ENCODE data around the gene LIMK2. TPM values are rescaled to one million over a fixed set of nuclear protein-coding genes. Genes with fewer than 3 reads are reported as not detected.
"Not testable (repeated sequence)": the region's sequence is repeated elsewhere in the genome, so short reads cannot be mapped to it uniquely, and the experiment has no call there.

The LIMK2 gene
- total RNA-seq, 3 donors from 2014 or later = 6.9 to 146 (median 135) TPM

DNA sequence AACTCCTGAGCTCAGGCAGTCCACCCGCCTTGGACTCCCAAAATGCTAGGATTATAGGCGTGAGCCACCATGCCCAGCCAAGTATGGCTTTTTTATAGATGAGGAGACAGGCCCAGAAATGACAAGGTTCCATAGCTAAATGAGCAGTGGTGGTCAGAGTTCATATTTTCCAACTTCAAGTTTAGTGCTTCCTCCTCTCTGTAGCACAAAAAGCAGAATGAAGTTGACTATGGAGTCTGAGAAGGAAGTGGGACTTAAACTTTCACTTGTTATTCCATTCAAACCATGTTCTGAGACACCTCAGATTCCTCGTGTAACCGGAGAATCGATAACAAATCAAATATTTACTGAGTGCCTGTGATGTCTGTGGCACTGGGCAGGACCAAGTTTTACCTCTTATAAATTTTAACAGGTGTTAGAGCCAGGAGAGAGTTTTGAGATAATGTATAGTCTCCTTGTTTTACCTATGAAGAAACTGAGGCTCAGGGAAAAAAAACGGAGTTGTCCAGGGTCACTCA, 3.0 kb downstream of the LIMK2 start:
- DNase-seq (ENCODE audit: low spot score in 2 of 2) = no peak
- intact Hi-C loops (cut with DNase I; ENCODE audit: low total_unique reads) = loop anchor here (10.0 kb wide), 1 partner anchor 60 kb away; no protein-coding TSS in a partner anchor
- no peaks in the 10 kb centered on the region for H3K27me3 ChIP-seq
- H3K4me3 ChIP-seq = no peak overlapping the region
- H3K27ac ChIP-seq = peak overlapping the region in 1 of 2 donors; percentile 17
- no peaks in the 10 kb centered on the region for H3K36me3 ChIP-seq
- H3K4me1 ChIP-seq = peaks cover 7 to 9% of the 10 kb centered on the region in 2 donors
- no peaks in the 10 kb centered on the region for H3K9me3 ChIP-seq
- no peak for TF ChIP-seq POLR2AphosphoS5 (IDR thresholded peaks at IDR 0.05)

DNA sequence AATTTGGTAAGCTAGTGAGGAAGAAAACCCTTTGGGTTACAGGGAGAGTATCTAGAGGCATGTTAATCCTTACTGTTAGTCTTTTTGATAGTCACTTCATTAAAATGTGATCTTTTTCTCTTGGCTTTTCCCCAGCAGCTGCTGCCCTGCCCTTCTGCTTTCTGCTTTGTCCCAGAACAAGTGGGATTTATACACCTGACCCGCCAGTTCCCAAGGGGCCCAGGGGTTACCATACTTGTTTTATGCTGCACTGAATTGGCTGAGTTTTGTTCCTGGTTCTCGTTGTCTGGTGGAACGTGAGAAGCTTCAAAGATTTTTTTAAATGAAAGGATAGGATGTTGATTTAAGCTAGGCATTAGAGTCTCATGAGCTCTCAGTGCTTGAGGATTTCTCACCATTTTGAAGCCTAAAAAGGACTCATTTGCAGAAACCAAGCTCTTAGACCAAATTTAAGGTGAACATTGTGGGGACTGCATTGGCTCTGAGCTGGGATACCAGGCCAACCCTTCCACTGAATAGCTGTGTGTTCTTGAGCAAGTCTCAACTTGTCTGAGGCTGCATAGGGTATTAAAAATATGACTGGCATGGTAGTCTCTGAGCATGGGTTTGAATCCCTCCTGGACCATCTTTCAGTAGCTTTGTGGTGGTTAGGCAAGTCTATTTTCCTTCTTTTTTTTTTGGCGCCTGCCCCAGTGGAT, 6.6 kb downstream of the LIMK2 start:
- Histone ChIP-seq H3K27ac (peak overlapping the region; percentile 80 to 82), H3K4me1 (peaks cover 0 to 7% of the 10 kb centered on the region in 2 donors)

DNA sequence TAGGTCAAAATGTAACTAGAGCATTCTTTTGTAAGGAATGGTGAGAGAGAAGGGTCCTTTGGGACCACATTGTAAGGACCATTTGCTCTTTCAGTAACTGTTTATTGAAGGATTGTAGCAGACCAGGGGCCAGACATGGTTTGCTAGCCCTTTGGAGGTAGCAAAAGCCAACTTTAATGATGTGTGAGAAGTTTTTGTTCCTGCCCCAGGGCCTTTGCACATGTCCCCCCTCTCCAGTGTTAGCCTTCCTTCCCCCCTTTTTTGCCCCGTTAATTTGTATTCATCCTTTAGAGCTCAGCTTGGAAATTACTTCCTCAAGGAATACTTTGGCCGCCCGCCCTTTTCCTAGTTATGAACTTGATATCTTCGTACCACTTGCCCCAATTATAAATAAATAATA, 9.0 kb downstream of the LIMK2 start:
- peak overlapping the region in 1 of 2 donors; percentile 2 for H3K27ac ChIP-seq
- TF ChIP-seq POLR2A (IDR thresholded peaks at IDR 0.05) = no peak
- TF ChIP-seq, protein P1, sequence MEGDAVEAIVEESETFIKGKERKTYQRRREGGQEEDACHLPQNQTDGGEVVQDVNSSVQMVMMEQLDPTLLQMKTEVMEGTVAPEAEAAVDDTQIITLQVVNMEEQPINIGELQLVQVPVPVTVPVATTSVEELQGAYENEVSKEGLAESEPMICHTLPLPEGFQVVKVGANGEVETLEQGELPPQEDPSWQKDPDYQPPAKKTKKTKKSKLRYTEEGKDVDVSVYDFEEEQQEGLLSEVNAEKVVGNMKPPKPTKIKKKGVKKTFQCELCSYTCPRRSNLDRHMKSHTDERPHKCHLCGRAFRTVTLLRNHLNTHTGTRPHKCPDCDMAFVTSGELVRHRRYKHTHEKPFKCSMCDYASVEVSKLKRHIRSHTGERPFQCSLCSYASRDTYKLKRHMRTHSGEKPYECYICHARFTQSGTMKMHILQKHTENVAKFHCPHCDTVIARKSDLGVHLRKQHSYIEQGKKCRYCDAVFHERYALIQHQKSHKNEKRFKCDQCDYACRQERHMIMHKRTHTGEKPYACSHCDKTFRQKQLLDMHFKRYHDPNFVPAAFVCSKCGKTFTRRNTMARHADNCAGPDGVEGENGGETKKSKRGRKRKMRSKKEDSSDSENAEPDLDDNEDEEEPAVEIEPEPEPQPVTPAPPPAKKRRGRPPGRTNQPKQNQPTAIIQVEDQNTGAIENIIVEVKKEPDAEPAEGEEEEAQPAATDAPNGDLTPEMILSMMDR (IDR thresholded peaks at IDR 0.05) = no peak
- no peak for TF ChIP-seq POLR2AphosphoS5 (IDR thresholded peaks at IDR 0.05)
- no peak for DNase-seq (ENCODE audit: low spot score in 2 of 2)
- H3K27me3 ChIP-seq = no peaks in the 10 kb centered on the region
- intact Hi-C loops (cut with DNase I; ENCODE audit: low total_unique reads) = no loop called here
- peaks cover 0 to 14% of the 10 kb centered on the region in 2 donors for H3K4me1 ChIP-seq
- no peaks in the 10 kb centered on the region for H3K36me3 ChIP-seq
- H3K4me3 ChIP-seq = no peak overlapping the region
- no peaks in the 10 kb centered on the region for H3K9me3 ChIP-seq

More for the DNA sequence above, 6.6 kb downstream of the LIMK2 start:
- Histone ChIP-seq H3K27me3 (no peaks in the 10 kb centered on the region), H3K4me3 (no peak overlapping the region), H3K9me3 (no peaks in the 10 kb centered on the region), H3K36me3 (no peaks in the 10 kb centered on the region)
- intact Hi-C loops (cut with DNase I; ENCODE audit: low total_unique reads) = loop anchor here (10.0 kb wide), 1 partner anchor 56 kb away; no protein-coding TSS in a partner anchor
- DNase-seq (ENCODE audit: low spot score in 2 of 2) = no peak
- TF ChIP-seq POLR2AphosphoS5 (IDR thresholded peaks at IDR 0.05) (no peak), POLR2A (IDR thresholded peaks at IDR 0.05) (no peak)
- TF ChIP-seq, protein P1 (IDR thresholded peaks at IDR 0.05) = no peak

DNA sequence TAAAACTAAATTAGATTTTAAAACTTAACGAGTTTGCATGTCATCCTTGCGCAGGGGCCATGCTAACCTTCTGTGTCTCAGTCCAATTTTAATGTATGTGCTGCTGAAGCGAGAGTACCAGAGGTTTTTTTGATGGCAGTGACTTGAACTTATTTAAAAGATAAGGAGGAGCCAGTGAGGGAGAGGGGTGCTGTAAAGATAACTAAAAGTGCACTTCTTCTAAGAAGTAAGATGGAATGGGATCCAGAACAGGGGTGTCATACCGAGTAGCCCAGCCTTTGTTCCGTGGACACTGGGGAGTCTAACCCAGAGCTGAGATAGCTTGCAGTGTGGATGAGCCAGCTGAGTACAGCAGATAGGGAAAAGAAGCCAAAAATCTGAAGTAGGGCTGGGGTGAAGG, 10.6 kb downstream of the LIMK2 start:
- Histone ChIP-seq H3K4me3 (no peak overlapping the region), H3K4me1 (peaks cover 0 to 10% of the 10 kb centered on the region in 2 donors), H3K9me3 (no peaks in the 10 kb centered on the region), H3K27ac (peak overlapping the region; percentile 71 to 80), H3K27me3 (no peaks in the 10 kb centered on the region), H3K36me3 (no peaks in the 10 kb centered on the region)
- intact Hi-C loops (cut with DNase I; ENCODE audit: low total_unique reads) = no loop called here
- no peak for DNase-seq (ENCODE audit: low spot score in 2 of 2)
- no peak for TF ChIP-seq POLR2AphosphoS5 (IDR thresholded peaks at IDR 0.05)
- TF ChIP-seq, protein P1 (IDR thresholded peaks at IDR 0.05) = no peak
- TF ChIP-seq POLR2A (IDR thresholded peaks at IDR 0.05) = no peak

DNA sequence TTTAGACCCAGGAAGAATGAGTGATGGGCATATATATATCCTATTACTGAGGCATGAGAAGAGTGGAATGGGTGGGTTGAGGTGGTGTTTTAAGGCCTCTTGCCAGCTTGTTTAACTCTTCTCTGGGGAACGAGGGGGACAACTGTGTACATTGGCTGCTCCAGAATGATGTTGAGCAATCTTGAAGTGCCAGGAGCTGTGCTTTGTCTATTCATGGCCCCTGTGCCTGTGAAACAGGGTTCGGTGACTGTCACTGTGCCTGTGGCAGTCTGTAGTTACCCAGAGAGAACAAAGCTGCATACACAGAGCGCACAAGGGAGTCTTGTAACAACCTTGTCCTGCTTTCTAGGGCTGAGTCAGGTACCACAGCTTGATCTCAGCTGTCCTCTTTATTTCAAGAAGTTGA, 11.7 kb downstream of the LIMK2 start:
- Histone ChIP-seq H3K36me3 (no peaks in the 10 kb centered on the region), H3K27me3 (no peaks in the 10 kb centered on the region), H3K4me1 (peaks cover 0 to 6% of the 10 kb centered on the region in 2 donors), H3K27ac (peak overlapping the region; percentile 71 to 80), H3K4me3 (no peak overlapping the region), H3K9me3 (no peaks in the 10 kb centered on the region)
- TF ChIP-seq, protein P1 (IDR thresholded peaks at IDR 0.05) = no peak
- TF ChIP-seq POLR2AphosphoS5 (IDR thresholded peaks at IDR 0.05) = peak in 1 of 3 donors; percentile 44
- DNase-seq (ENCODE audit: low spot score in 2 of 2) = peak in 1 of 2 donors; percentile 80
- intact Hi-C loops (cut with DNase I; ENCODE audit: low total_unique reads) = no loop called here

DNA sequence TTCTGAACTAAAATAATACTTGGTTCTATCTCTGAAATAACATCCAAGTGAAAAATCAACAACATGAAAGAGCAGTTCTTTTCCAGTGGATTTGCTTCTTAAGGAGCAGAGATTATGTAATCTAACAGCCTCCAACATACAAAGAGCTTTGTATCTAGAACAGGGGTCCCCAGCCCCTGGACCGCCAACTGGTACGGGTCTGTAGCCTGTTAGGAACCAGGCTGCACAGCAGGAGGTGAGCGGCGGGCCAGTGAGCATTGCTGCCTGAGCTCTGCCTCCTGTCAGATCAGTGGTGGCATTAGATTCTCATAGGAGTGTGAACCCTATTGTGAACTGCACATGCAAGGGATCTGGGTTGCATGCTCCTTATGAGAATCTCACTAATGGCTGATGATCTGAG, 12.6 kb downstream of the LIMK2 start:
- H3K4me1 ChIP-seq; H3K27me3 ChIP-seq; intact Hi-C loops (cut with DNase I; ENCODE audit: low total_unique reads); DNase-seq (ENCODE audit: low spot score in 2 of 2); H3K36me3 ChIP-seq; H3K9me3 ChIP-seq; H3K4me3 ChIP-seq: not testable (repeated sequence)
- H3K27ac ChIP-seq = peak overlapping the region in 1 of 2 donors; percentile 71

All from breast epithelium (tissue), 4 donors.